CD4-positive, alpha-beta T cell (primary cell): Measurements from ENCODE around the gene IL18RAP. TPM values are rescaled to one million over a fixed set of nuclear protein-coding genes. Genes with fewer than 3 reads are reported as not detected.
A peak's percentile ranks its signal among the peaks of the same experiment; 100 is the strongest.

Experiments
- ATAC-seq: fragments of 200-7000 bp; cut with Tn5 transposase; one replicate; pipeline ENCODE4 v1.10.0; 2022; ENCODE audit warnings: mild to moderate bottlenecking; ENCODE audit not compliant: poor library complexity
- CTCF ChIA-PET: fragments of 350-600 bp; sonication (Branson Sonifier 250); formaldehyde crosslinking; loops from one replicate; lab custom pipeline; 2021; ENCODE audit warnings: antibody characterized with exemption, inconsistent platforms; lab: Charles Lee
- POLR2A ChIA-PET: fragments of 350-600 bp; sonication (Branson Sonifier 250); formaldehyde crosslinking; loops from one replicate; lab custom pipeline; 2021; ENCODE audit warnings: antibody characterized with exemption, inconsistent platforms; lab: Charles Lee
- DNase-seq, 14 experiments: peaks; one replicate each; pipeline ENCODE4 v3.0.0-alpha.2; 2013 to 2020; ENCODE audit warnings: mixed read lengths in 2 of 14
- H3K27ac ChIP-seq, 2 donors: one replicate each; pipeline versions ENCODE4 v1.5.1 to v1.7.0; 2013; ENCODE audit warnings: low read length in 2 of 2, low read depth in 1 of 2, mild to moderate bottlenecking in 1 of 2
- H3K27me3 ChIP-seq, 2 experiments: 1 replicate in 1 of 2; 2 replicates in 1 of 2; pipeline versions ENCODE4 v1.6.1 to v1.7.0; 2013; ENCODE audit warnings: low read length in 2 of 2, control low read depth in 1 of 2, mild to moderate bottlenecking in 1 of 2, moderate library complexity in 1 of 2; ENCODE audit not compliant: insufficient read depth in 2 of 2, control insufficient read depth in 1 of 2
- H3K36me3 ChIP-seq: one replicate; pipeline ENCODE4 v1.6.1; 2013; ENCODE audit warnings: low read length, control low read depth; ENCODE audit not compliant: insufficient read depth
- H3K4me1 ChIP-seq: one replicate; pipeline ENCODE4 v1.6.1; 2013; ENCODE audit warnings: low read length, control low read depth; ENCODE audit not compliant: insufficient read depth
- H3K4me3 ChIP-seq: one replicate; pipeline ENCODE4 v1.5.1; 2013; ENCODE audit warnings: mild to moderate bottlenecking, low read length, moderate library complexity
- H3K9me3 ChIP-seq, 2 experiments: 1 replicate in 1 of 2; 2 replicates in 1 of 2; pipeline versions ENCODE4 v1.6.1 to v1.7.0; 2013; ENCODE audit warnings: low read length in 2 of 2, mild to moderate bottlenecking in 2 of 2, control low read depth in 1 of 2, moderate library complexity in 1 of 2; ENCODE audit not compliant: control insufficient read depth in 1 of 2, insufficient read depth in 1 of 2
- H3K27ac Mint-ChIP-seq: one replicate; pipeline ENCODE4 v1.8.0; 2020; ENCODE audit warnings: mixed read lengths
- H3K27me3 Mint-ChIP-seq: one replicate; pipeline ENCODE4 v1.8.0; 2021; ENCODE audit warnings: mixed read lengths
- H3K36me3 Mint-ChIP-seq: one replicate; pipeline ENCODE4 v1.8.0; 2021; ENCODE audit warnings: low read depth, mixed read lengths
- H3K4me1 Mint-ChIP-seq: one replicate; pipeline ENCODE4 v1.8.0; 2021; ENCODE audit warnings: low read depth, mixed read lengths
- H3K4me3 Mint-ChIP-seq: one replicate; pipeline ENCODE4 v1.8.0; 2020; ENCODE audit warnings: mild to moderate bottlenecking, mixed read lengths
- H3K9me3 Mint-ChIP-seq: one replicate; pipeline ENCODE4 v1.8.0; 2020; ENCODE audit warnings: mixed read lengths
- CTCF ChIP-seq: fragments of 200-600 bp; IDR thresholded peaks from one replicate; pipeline ENCODE4 v1.8.0; 2022; ENCODE audit warnings: antibody characterized with exemption, mild to moderate bottlenecking
- intact Hi-C, 2 experiments: fragments of 100-400 bp; cut with DNase I in 1 of 2; cut with micrococcal nuclease in 1 of 2; formaldehyde crosslinking; loops; one replicate each; pipeline versions ENCODE4 v1.15.1 to v1.9.0; 2023 to 2025; cut with DNase I, micrococcal nuclease
- polyA plus RNA-seq, 2 donors: library from polyadenylated mRNA; unstranded; fragments of 120-200 nt; gene quantifications; one replicate each; pipeline ENCODE4 v1.2.1, GENCODE V29; 2013
- total RNA-seq, 174 experiments: library from RNA in 2 of 174; stranded (reverse) in 2 of 174; gene quantifications; one replicate each; pipeline ENCODE4 v1.2.3 and lab custom pipeline; 2021 to 2026

The IL18RAP gene, protein sequence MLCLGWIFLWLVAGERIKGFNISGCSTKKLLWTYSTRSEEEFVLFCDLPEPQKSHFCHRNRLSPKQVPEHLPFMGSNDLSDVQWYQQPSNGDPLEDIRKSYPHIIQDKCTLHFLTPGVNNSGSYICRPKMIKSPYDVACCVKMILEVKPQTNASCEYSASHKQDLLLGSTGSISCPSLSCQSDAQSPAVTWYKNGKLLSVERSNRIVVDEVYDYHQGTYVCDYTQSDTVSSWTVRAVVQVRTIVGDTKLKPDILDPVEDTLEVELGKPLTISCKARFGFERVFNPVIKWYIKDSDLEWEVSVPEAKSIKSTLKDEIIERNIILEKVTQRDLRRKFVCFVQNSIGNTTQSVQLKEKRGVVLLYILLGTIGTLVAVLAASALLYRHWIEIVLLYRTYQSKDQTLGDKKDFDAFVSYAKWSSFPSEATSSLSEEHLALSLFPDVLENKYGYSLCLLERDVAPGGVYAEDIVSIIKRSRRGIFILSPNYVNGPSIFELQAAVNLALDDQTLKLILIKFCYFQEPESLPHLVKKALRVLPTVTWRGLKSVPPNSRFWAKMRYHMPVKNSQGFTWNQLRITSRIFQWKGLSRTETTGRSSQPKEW
- total RNA-seq = 1 to 10 TPM; 2.3 to 2.6 TPM
- polyA plus RNA-seq (2013, experiment 1 of 2) = 14.0 TPM
- 12.0 TPM for polyA plus RNA-seq (2013, experiment 2 of 2)
- 0.90 to 79.8 (median 16.4) reads per million in 172 experiments for total RNA-seq (lab: John Stamatoyannopoulos, UW)

DNA sequence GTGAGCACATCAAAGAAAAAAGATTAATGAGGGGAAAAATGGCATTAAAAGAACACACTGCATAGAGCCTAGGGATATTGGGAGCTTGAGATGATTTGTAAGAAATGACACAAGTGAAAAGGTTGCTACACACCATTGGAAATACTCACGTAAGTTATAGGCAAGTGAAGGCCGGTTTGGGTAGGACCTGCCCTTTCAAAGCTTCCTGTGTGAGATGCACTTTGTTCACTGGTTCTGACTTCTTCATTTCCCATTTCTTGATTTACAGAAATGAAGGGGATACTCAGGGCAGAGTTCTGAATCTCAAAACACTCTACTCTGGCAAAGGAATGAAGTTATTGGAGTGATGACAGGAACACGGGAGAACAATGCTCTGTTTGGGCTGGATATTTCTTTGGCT, at the start of gene IL18RAP:
Gene IL18RAP, plus strand, starts transcription at position 251 of the 400 bp plus-strand sequence. Its CDS starts 118 bp downstream, at position 369.
- DNase-seq = no peak
- TF ChIP-seq CTCF = no peak
- POLR2A ChIA-PET = no interaction called here
- H3K27me3 ChIP-seq = no peaks in the 10 kb centered on the region
- Mint-ChIP-seq H3K9me3 (no peaks in the 10 kb centered on the region), H3K4me3 (no peak within 1 kb of the TSS), H3K36me3 (no peaks in the 10 kb centered on the region), H3K4me1 (peaks cover 64% of the 10 kb centered on the region), H3K27ac (no peak within 1 kb of the TSS), H3K27me3 (no peaks in the 10 kb centered on the region)
- intact Hi-C loops = loop anchor here in 1 of 2 experiments (5.0 kb wide), 1 partner anchor 56 kb away; no protein-coding TSS in a partner anchor
- no peaks in the 10 kb centered on the region for H3K36me3 ChIP-seq
- peak within 1 kb of the TSS in 1 of 2 donors; percentile 7 for H3K27ac ChIP-seq
- peaks cover 30% of the 10 kb centered on the region for H3K4me1 ChIP-seq
- CTCF ChIA-PET = no interaction called here
- no peaks in the 10 kb centered on the region for H3K9me3 ChIP-seq
- H3K4me3 ChIP-seq = peak within 1 kb of the TSS; percentile 44
- no peak for ATAC-seq

- H3K27ac Mint-ChIP-seq = no peak overlapping the region
- H3K4me1 ChIP-seq = no peaks in the 10 kb centered on the region
- no peaks in the 10 kb centered on the region for H3K27me3 Mint-ChIP-seq
- ATAC-seq (no peak), DNase-seq (no peak)
- H3K4me3 ChIP-seq = no peak overlapping the region
- H3K36me3 Mint-ChIP-seq = peaks cover 35% of the 10 kb centered on the region
- no peak for TF ChIP-seq CTCF
- no peak overlapping the region for H3K27ac ChIP-seq
- H3K4me1 Mint-ChIP-seq = no peaks in the 10 kb centered on the region
- H3K36me3 ChIP-seq = peaks cover 6% of the 10 kb centered on the region
- ChIA-PET POLR2A (no interaction called here), CTCF (no interaction called here)
- H3K9me3 ChIP-seq = no peaks in the 10 kb centered on the region
- no peaks in the 10 kb centered on the region for H3K27me3 ChIP-seq
- intact Hi-C loops = no loop called here
- no peaks in the 10 kb centered on the region for H3K9me3 Mint-ChIP-seq
- H3K4me3 Mint-ChIP-seq = no peak overlapping the region
Observed at GRCh38 chr2:102376052-102376591, 46.8 kb upstream of the IL18RAP start.

GRCh38 chr2:102383722-102384121, 39.2 kb upstream of the IL18RAP start:
- Mint-ChIP-seq H3K36me3 (peaks cover 49% of the 10 kb centered on the region), H3K9me3 (peaks cover 10% of the 10 kb centered on the region), H3K27me3 (no peaks in the 10 kb centered on the region), H3K4me1 (no peaks in the 10 kb centered on the region), H3K27ac (no peak overlapping the region), H3K4me3 (no peak overlapping the region)
- no peak overlapping the region for H3K27ac ChIP-seq
- peaks cover 3 to 20% of the 10 kb centered on the region in 2 experiments for H3K9me3 ChIP-seq
- no peaks in the 10 kb centered on the region for H3K4me1 ChIP-seq
- DNase-seq (no peak), ATAC-seq (no peak)
- peaks cover 10% of the 10 kb centered on the region for H3K36me3 ChIP-seq
- ChIA-PET POLR2A (no interaction called here), CTCF (interaction anchor here (1.5 kb wide), 1 partner anchor 143 kb away, joined by 3 read pairs; no protein-coding TSS in a partner anchor)
- no peak overlapping the region for H3K4me3 ChIP-seq
- H3K27me3 ChIP-seq = no peaks in the 10 kb centered on the region
- intact Hi-C loops = no loop called here
- TF ChIP-seq CTCF = no peak
